GM12878 (cell line): ENCODE data around the gene GPC6. TPM values are rescaled to one million over a fixed set of nuclear protein-coding genes. Genes with fewer than 3 reads are reported as not detected.

Source experiments
- ATAC-seq: fragments of 200-7000 bp; cut with Tn5 transposase; 3 replicates; pipeline ENCODE4 v1.9.1; 2020; ENCODE audit warnings: mild to moderate bottlenecking, moderate library complexity
- BruUV-seq: library from RNA; stranded (reverse); fragments of 400-500 nt; replicated peaks from 2 replicates; lab custom pipeline; 2021; lab: Mats Ljungman, UMichigan
- CTCF ChIA-PET: fragments of 300-600 bp; sonication (Branson Sonifier 250); formaldehyde crosslinking; extraction: SDS; loops from one replicate; lab custom pipeline; 2021; ENCODE audit warnings: inconsistent platforms; lab: Yijun Ruan, JAX
- POLR2A ChIA-PET: fragments of 350-600 bp; formaldehyde crosslinking; extraction: SDS; loops from one replicate; lab custom pipeline; 2021; ENCODE audit warnings: inconsistent platforms; lab: Charles Lee
- RAD21 ChIA-PET: fragments of 300-600 bp; sonication (Branson Sonifier 250); formaldehyde crosslinking; loops from one replicate; lab custom pipeline; 2023; ENCODE audit warnings: antibody characterized with exemption; ENCODE audit not compliant: unreplicated experiment; lab: Charles Lee
- SMC1A ChIA-PET: fragments of 300-600 bp; sonication (Branson Sonifier 250); formaldehyde crosslinking; loops from one replicate; lab custom pipeline; 2023; ENCODE audit not compliant: unreplicated experiment, uncharacterized antibody; lab: Charles Lee
- DNase-seq: peaks from one replicate; pipeline ENCODE4 v3.0.0-alpha.2; 2011; ENCODE audit warnings: low read depth, low spot score
- FAIRE-seq: peaks from 3 replicates; lab custom pipeline; 2011; peaks lifted over from hg19 to GRCh38; lab: Jason Lieb, UNC
- H2AFZ ChIP-seq: 2 replicates; pipeline ENCODE4 v1.6.0; 2011; ENCODE audit warnings: low read depth, low read length, control low read depth; ENCODE audit not compliant: control insufficient read depth
- H3K27ac ChIP-seq: 2 replicates; pipeline ENCODE4 v1.5.1; 2011; ENCODE audit warnings: control low read depth; ENCODE audit not compliant: control insufficient read depth, insufficient read depth
- H3K27me3 ChIP-seq, 2 experiments: replicated peaks in 1 of 2; 2 replicates each; pipeline versions ENCODE4 v1.6.0 to v1.6.1; 2011; ENCODE audit warnings: low read length in 1 of 2; ENCODE audit not compliant: control insufficient read depth in 2 of 2, insufficient read depth in 2 of 2
- H3K36me3 ChIP-seq, 2 experiments: 2 replicates each; pipeline ENCODE4 v1.5.1; 2011; ENCODE audit warnings: low read length in 1 of 2; ENCODE audit not compliant: control insufficient read depth in 2 of 2, insufficient read depth in 2 of 2
- H3K4me1 ChIP-seq: 2 replicates; pipeline ENCODE4 v1.6.1; 2011; ENCODE audit warnings: mild to moderate bottlenecking, low read length, moderate library complexity, mixed read lengths; ENCODE audit not compliant: control insufficient read depth, insufficient read depth
- H3K4me2 ChIP-seq: 2 replicates; pipeline ENCODE4 v1.6.0; 2011; ENCODE audit warnings: control low read depth; ENCODE audit not compliant: control insufficient read depth, insufficient read depth
- H3K4me3 ChIP-seq: fragments of 200-600 bp; sonication (generic); 2 replicates; pipeline ENCODE4 v1.5.1; 2016
- H3K79me2 ChIP-seq: 2 replicates; pipeline ENCODE4 v1.6.0; 2011; ENCODE audit warnings: low read length; ENCODE audit not compliant: control insufficient read depth, insufficient read depth
- H3K9ac ChIP-seq: 2 replicates; pipeline ENCODE4 v1.8.0; 2011; ENCODE audit warnings: low read length, control low read depth, mixed read lengths; ENCODE audit not compliant: control insufficient read depth, insufficient read depth
- H3K9me3 ChIP-seq: replicated peaks from 3 replicates; pipeline ENCODE4 v1.5.1; 2011; ENCODE audit warnings: mild to moderate bottlenecking, low read length; ENCODE audit not compliant: control insufficient read depth, insufficient read depth
- H4K20me1 ChIP-seq: 2 replicates; pipeline ENCODE4 v1.6.0; 2011; ENCODE audit not compliant: control insufficient read depth, insufficient read depth
- BCLAF1 ChIP-seq: fragments of 450-650 bp; IDR thresholded peaks from 2 replicates; pipeline ENCODE4 v1.6.1; 2017; ENCODE audit warnings: antibody characterized with exemption, mild to moderate bottlenecking, moderate library complexity
- CBX3 ChIP-seq: fragments of 200-600 bp; sonication (generic); IDR thresholded peaks from 2 replicates; pipeline ENCODE4 v1.6.1; 2016; ENCODE audit warnings: low read depth, borderline replicate concordance
- DPF2 ChIP-seq: fragments of 450-650 bp; IDR thresholded peaks from 2 replicates; pipeline ENCODE4 v1.6.1; 2017; ENCODE audit warnings: mild to moderate bottlenecking
- IRF5 ChIP-seq: fragments of 450-650 bp; IDR thresholded peaks from 2 replicates; pipeline ENCODE4 v1.6.1; 2017; ENCODE audit warnings: borderline replicate concordance
- JUNB ChIP-seq: IDR thresholded peaks from 2 replicates; pipeline ENCODE4 v1.6.1; 2016; ENCODE audit warnings: antibody characterized with exemption, mild to moderate bottlenecking
- JUND ChIP-seq: IDR thresholded peaks from 2 replicates; pipeline ENCODE4 v1.6.1; 2012; ENCODE audit warnings: low read depth, mild to moderate bottlenecking, low read length, improper control_type of control experiment, moderate library complexity
- PML ChIP-seq: IDR thresholded peaks from 2 replicates; pipeline ENCODE4 v1.6.1; 2012; ENCODE audit warnings: low read length, inconsistent platforms
- RAD21 ChIP-seq: IDR thresholded peaks from 2 replicates; pipeline ENCODE4 v1.6.1; 2011; ENCODE audit warnings: mild to moderate bottlenecking, low read depth, low read length, moderate library complexity; ENCODE audit not compliant: insufficient read depth
- SUZ12 ChIP-seq: fragments of 200-600 bp; sonication (generic); IDR thresholded peaks from one replicate; pipeline ENCODE4 v1.6.1; 2018; ENCODE audit warnings: antibody characterized with exemption, mild to moderate bottlenecking; ENCODE audit not compliant: unreplicated experiment
- ZBTB11 ChIP-seq: fragments of 450-650 bp; formaldehyde crosslinking; IDR thresholded peaks from 2 replicates; pipeline ENCODE4 v1.5.0; 2022; ENCODE audit warnings: mild to moderate bottlenecking, missing genetic modification characterization
- WGBS: methylation state at CpG from one replicate; pipeline ENCODE4 v1.1.6; 2016; ENCODE audit warnings: low lambda C conversion rate; ENCODE audit not compliant: insufficient replicate concordance, insufficient coverage; ENCODE audit errors: missing lambda C conversion rate; 5-methylcytosine and 5-hydroxymethylcytosine counted together
- in situ Hi-C: fragments of 300-500 bp; cut with MboI; formaldehyde crosslinking; loops from 9 replicates; pipeline ENCODE4 v1.14.3; 2018; ENCODE audit warnings: mixed read lengths
- intact Hi-C: fragments of 100-400 bp; cut with micrococcal nuclease; formaldehyde crosslinking; loops from one replicate; pipeline ENCODE4 v1.14.2; 2022; ENCODE audit not compliant: unreplicated experiment
- polyA plus RNA-seq, 11 experiments: library from polyadenylated mRNA; depleted of rRNA in 4 of 11; unstranded in 6 of 11; stranded (reverse) in 5 of 11; fragments of >200 nt; fragmentation: Nextera tagmentation in 4 of 11; fragmentation: Illumina TruSeq in 1 of 11; extraction: Ambion mirVana in 4 of 11; extraction: Trizol in 1 of 11; gene quantifications; 1 replicate in 1 of 11; 2 replicates in 10 of 11; pipeline versions ENCODE4 v1.2.1 to v1.2.3, GENCODE V29; 2011 to 2016; ENCODE audit warnings: inconsistent platforms in 2 of 11, missing spikeins in 2 of 11, low read depth in 1 of 11
- total RNA-seq, 4 experiments: library from RNA; depleted of rRNA in 3 of 4; stranded (reverse); fragments of >200 nt in 3 of 4; fragmentation: Illumina TruSeq in 1 of 4; extraction: Trizol in 1 of 4; gene quantifications; 2 replicates each; pipeline versions ENCODE4 v1.2.1 to v1.2.3, GENCODE V29; 2013 to 2021

The GPC6 gene
- total and polyA plus RNA-seq, 10 of the 15 experiments (the other 5 are each of a cell fraction or from before 2014, with no cell fraction given) = 0.03 to 0.04 (median 0.03) TPM; not detected in 7

GRCh38 chr13:93284064-93284463 lies 57.5 kb downstream of the GPC6 start:
- POLR2A ChIA-PET = no interaction called here
- H3K4me3 ChIP-seq = no peak overlapping the region
- 0% methylated on average over 1 of the region's 1 CpG for WGBS
- H4K20me1 ChIP-seq = no peaks in the 10 kb centered on the region
- no peak for TF ChIP-seq SUZ12
- FAIRE-seq = no peak
- CTCF ChIA-PET = no interaction called here
- H3K9me3 ChIP-seq = no peaks in the 10 kb centered on the region
- no TSS peak for BruUV-seq
- RAD21 ChIA-PET = no interaction called here
- no peak for DNase-seq
- no peaks in the 10 kb centered on the region for H3K79me2 ChIP-seq
- no peak overlapping the region for H3K4me2 ChIP-seq
- in situ Hi-C loops (no loop called here), intact Hi-C loops (no loop called here)
- H3K27ac ChIP-seq = no peak overlapping the region
- H2AFZ ChIP-seq = no peak overlapping the region
- no peak overlapping the region for H3K9ac ChIP-seq
- H3K4me1 ChIP-seq = no peaks in the 10 kb centered on the region
- H3K36me3 ChIP-seq = no peaks in the 10 kb centered on the region
- no peaks in the 10 kb centered on the region for H3K27me3 ChIP-seq
- SMC1A ChIA-PET = interaction anchor here (1.2 kb wide), 1 partner anchor 121 kb away, joined by 3 read pairs; no protein-coding TSS in a partner anchor
- no peak for ATAC-seq

- no peak overlapping the region for H3K4me2 ChIP-seq
- ChIA-PET POLR2A (no interaction called here), RAD21 (no interaction called here), SMC1A (no interaction called here), CTCF (no interaction called here)
- H3K27ac ChIP-seq = no peak overlapping the region
- H3K9me3 ChIP-seq = no peaks in the 10 kb centered on the region
- in situ Hi-C loops (no loop called here), intact Hi-C loops (no loop called here)
- H4K20me1 ChIP-seq = no peaks in the 10 kb centered on the region
- WGBS = 10% methylated on average over 4 of the region's 4 CpGs
- H2AFZ ChIP-seq = no peak overlapping the region
- no peak overlapping the region for H3K4me3 ChIP-seq
- no peaks in the 10 kb centered on the region for H3K36me3 ChIP-seq
- no peaks in the 10 kb centered on the region for H3K4me1 ChIP-seq
- BruUV-seq = no TSS peak
- no peak for FAIRE-seq
- H3K79me2 ChIP-seq = no peaks in the 10 kb centered on the region
- H3K27me3 ChIP-seq = no peaks in the 10 kb centered on the region
- H3K9ac ChIP-seq = no peak overlapping the region
- no peak for ATAC-seq
- DNase-seq = no peak
- TF ChIP-seq BCLAF1 = no peak
- TF ChIP-seq JUND = no peak
- TF ChIP-seq IRF5 = no peak
- no peak for TF ChIP-seq DPF2
- TF ChIP-seq PML = no peak
- no peak for TF ChIP-seq CBX3
- TF ChIP-seq ZBTB11 (CRISPR knock-in tag) = no peak
- no peak for TF ChIP-seq RAD21
- TF ChIP-seq JUNB = no peak
Observed at GRCh38 chr13:93286047-93286446, 59.4 kb downstream of the GPC6 start.
